GM18519 (cell line): Measurements from ENCODE around the gene RAD51B.
"Not testable (repeated sequence)": the region's sequence is repeated elsewhere in the genome, so short reads cannot be mapped to it uniquely, and the experiment has no call there.

Source experiments
- ATAC-seq: cut with Tn5 transposase; IDR thresholded peaks from one replicate; pipeline ENCODE4 v1.9.1; 2021; ENCODE audit warnings: mild to moderate bottlenecking, moderate library complexity; ENCODE audit not compliant: unreplicated experiment, low FRiP score

The RAD51B gene

DNA sequence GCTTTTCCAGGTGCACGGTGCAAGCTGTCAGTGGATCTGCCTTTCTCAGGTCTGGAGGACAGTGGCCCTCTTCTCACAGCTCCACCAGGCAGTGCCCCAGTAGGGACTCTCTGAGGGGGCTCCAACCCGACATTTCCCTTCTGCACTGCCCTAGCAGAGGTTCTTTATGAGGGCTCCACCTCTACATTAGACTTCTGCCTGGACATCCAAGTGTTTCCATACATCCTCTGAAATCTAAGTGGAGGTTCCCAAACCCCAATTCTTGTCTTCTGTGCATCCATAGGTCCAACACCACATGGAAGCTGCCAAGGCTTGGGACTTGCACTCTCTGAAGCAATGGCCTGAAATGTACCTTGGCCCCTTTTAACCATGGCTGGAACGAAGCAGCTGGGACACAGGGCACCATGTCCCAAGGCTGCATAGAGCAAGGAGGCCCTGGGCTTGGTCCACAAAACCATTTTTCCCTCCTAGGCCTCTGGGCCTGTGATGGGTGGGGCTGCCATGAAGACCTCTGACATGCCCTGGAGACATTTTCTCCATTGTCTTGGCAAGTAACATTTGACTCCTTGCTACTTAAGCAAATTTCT lies 282.2 kb downstream of the RAD51B start:
- ATAC-seq = not testable (repeated sequence)

DNA sequence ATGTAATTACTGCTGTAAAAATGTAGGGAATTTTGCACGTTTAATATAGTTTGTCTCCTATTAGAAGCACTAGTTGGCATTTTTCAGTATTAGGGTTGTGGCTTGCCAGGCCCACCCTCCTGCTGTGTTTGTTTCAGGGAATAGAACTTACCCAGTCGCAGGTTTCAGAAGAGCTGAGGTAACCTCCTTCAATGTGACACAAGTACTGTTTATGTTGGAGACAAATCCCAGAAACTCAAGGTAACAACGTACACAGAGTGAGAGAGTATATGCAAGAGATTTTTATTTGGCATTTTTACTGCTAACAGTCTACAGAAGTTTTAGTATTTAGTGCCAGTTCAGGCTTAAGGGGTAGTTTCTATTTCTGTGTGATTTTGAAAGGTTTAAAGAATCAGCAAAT lies 284.3 kb downstream of the RAD51B start:
- ATAC-seq = no peak

DNA sequence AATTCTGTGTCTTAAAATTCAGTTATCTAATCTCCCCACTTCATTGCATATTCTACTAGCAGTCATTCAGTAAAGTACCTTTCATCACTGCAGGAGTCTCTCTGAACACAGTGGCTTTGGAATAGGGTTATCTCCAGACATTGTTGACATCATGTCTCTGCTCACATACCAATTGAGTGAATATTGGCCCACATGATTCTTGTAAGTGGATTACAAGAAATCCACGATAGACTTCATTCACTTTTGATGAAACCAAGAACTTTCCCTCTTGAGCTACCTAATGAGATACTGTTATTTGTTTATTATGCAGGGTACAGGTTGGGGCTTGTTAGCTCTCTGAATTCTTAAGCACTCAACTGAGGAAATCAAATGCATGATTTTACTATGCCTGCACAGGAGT lies 284.9 kb downstream of the RAD51B start:
- no peak for ATAC-seq

DNA sequence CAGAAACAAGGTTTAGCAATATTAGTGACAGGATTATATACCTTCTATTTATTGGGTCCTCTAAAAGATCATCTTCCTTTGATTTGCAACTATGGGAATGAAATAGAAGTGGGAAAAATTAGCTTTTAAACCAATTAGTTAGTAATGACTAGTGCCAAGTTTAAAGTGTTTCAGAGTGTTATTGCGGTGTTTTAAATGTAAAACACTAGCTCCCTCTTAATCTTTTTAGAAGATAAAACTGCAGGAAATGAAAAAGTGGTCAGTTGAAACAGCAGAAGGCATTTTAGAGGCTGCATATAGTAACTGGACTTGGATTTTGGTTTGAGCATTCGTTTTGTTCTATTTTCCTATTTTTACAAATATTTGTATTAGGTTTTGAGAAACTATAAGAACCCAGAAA lies 286.2 kb downstream of the RAD51B start:
- no peak for ATAC-seq

DNA sequence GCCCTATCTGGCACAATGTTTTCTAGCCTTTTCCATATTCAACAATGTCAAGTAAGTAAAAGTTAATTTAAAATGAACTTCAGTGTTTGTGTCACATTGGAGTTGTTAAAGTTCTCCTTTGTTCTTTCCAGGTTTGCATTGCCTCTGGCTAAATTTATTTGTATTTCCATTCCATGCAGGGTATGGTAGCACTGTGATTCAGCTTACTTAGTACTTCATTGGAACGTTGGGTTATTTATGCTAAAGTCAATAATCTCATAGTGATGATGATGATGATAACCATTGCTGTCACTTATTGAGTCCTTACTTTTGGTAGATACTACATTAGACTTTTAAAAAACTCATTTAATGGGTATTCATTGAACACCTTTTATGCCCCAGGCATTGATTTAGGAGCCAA lies 286.9 kb downstream of the RAD51B start:
- no peak for ATAC-seq

DNA sequence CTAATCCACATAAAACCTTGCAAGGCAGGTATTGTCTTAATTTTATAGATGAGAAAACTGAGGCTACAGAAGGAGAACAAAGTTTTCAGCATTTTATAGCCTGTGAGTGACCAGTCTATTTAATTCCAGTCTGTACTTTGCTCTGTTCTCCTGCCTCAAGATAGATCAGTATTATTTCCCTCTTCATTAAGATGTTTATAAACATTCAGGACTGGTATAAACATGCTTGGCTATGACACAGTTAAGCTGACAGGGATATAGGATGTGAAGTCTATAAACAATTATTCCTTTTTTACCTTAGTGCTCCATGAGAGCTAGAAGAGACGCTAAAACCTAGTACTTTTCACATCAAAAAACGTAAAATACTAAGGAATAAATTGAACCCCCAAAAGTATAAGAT lies 287.3 kb downstream of the RAD51B start:
- ATAC-seq = no peak

DNA sequence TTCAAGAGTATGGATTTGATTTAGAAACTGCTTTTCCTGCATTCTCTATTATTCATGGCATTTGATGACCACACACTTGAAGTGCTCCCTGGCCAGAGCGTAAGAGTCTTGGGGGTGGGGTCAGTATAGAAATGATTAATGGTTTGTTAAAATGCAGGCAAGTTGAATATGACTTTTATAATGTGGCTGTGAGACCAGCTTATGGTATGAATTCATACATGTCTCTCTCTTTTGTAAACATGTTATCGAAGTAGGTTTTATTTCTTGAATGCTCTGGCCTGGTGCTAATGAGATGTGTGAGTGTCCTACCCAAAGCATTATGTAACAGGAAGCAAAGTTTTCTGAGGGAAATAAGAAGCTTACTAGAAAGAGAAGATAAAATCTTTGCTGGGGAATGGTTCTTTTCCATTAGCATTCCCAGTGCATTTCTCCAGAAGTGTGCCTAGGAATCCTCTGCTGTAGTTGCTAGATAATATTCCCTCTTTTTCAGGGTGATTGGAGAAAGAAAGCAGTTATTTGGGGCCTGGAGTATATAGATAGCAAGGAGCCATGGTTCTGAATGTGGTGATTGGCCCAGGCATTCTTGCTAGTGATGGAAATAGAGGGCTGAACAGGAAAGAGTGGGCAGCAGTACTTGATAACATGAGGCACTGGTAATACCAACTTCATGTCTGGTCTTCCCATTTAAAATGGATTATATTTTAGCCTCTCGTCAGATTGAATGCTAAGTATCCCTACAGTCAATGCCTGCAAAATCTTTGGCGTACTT lies 289.7 kb downstream of the RAD51B start:
- no peak for ATAC-seq

DNA sequence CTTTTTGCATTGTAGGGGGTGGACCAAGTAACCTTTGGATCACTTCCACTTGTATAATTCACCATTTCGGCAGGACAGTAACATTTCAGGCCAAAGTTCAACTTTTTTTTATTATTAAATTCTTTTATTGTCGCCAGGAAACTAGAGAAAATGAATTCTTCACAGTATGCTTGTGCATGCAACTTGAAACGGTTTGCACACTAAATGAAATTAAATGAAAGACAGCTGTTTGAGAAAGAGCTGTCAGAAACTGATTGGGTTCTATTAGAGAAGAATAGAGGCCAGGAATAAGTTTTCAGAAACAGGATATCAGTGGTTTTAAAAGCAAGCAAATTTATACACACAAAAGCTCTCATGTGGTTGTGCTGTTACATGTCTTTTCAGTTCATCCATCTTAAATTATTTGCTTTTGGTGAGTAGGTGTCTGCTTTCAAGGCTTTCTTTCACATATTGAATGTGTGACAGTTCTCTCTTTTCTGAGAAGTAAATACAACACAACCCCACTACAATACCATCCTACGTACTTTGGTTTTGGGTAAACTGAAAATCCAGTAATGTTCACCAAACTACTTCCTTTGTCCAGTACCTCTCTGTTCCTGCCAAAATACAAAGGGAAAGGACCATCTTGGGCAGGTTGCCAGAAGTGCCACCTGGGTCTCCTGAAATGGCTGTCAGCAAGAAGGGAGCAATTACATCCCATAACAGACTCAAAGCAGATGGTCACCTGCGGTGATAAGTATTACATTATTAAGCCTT lies 291.7 kb downstream of the RAD51B start:
- no peak for ATAC-seq

DNA sequence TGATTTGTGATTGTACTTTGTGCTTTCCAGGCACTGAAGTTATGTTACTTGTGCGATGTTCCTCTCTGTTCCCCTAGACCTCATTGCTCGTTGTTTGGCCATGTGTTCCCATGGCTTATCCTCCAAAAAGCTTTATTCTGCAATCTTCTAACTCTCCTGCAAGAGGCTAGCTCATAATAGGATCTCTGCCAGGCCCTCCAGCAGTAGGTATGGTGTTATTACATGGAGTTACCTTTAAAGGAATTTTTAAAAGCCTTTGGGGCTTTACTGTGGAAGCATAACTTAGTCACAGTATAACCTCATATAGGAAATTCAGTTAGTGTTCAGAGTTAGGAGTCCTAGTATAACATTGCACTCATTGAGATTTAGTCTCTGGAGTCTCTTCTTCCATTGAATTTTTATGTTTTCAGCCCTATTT lies 292.3 kb downstream of the RAD51B start:
- no peak for ATAC-seq

DNA sequence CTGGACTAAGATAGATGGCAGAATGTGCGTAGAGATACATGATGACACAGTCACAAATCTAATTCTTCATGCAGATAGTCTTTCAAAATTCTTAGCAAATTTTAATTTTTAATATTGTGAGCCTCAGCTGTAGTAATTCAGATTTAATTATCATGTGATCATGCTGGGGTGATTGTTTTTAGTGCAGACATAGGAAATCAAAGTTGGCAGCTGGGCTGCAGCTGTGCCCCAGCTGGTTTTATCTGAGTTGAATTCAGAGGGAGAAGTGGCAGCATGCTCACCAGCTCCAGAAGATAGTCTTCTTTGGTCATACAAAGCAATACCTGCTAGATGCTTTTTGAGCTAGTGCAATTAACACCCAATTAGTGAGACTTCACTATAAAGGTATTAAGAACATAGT lies 292.9 kb downstream of the RAD51B start:
- ATAC-seq = no peak

DNA sequence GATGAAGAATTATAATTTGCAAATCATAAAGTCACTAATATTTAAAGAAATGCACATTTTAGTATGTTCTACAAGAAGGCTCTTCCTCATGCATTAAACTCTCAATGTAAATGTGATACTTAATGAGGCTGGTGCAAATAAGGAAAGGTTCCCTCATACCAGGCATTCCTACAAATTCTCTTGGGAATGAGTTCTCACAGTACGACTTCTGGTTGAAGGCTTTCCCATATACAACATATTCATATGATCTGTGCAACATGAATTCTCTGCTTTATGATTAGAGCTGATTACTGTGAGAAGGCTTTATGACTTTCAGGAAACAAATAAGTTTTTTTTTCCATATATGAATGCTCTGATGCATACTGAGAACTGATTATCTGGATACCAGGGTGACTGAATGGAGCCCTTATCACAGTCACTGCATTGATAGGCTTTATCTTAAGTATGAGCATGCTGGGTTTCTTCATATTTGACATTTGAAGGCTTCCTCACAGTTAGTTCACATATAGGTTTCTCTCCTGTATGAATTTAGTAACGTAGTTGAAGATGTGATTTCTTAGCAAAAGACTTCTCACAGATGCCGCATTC lies 293.9 kb downstream of the RAD51B start:
- no peak for ATAC-seq

DNA sequence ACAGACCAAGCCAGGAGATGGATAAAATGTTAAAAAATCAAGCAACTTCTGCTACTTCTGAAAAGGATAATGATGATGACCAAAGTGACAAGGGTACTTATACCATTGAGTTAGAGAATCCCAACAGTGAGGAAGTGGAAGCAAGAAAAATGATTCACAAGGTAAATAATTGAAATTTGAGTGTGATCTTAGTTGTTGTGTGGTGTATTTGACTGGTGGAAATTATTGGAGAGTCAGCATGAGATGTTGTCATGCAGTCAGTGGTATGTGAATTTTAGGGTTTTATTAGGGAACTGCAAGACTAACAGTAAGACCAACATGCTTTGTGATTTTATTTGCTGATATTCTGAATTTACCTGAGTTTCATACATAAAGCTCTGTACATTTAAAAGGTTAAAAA lies 296.4 kb downstream of the RAD51B start:
- ATAC-seq = not testable (repeated sequence)

DNA sequence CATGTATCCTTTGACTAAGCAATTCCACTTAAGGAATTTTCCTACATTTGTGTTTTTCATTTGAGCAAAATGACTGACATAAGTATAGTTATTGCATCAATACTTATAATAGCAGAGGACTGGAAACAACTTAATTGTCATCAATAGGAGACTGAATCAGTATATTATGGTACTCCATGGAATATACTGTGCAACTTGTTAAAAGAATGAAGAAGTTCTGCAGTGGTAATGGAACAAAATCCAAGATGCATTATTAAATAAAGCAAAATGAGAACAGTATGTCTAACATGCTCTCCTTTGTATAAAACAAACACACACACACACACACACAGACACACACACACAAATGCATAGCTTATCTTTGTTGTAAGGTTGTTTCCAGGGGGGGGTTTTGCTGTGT lies 303.1 kb downstream of the RAD51B start:
- ATAC-seq = no peak

DNA sequence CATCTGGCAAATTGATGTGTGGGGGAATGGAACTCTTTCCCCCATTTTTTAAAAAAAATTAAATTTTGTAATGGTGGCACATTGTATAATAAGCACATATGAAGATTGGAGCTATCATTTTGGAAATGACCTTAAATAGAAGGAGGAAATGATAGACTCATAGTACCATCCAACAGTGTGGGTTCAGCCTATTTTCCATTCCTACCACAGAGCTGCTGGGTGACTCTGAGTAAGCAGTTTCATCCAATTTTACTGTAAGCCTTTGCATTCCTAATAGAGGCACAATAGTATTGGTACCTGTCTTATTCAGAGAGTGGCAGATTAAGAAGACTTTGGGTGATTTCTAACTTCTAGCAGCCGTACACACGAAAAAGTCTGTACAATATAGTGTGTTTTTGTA lies 304.5 kb downstream of the RAD51B start:
- no peak for ATAC-seq

DNA sequence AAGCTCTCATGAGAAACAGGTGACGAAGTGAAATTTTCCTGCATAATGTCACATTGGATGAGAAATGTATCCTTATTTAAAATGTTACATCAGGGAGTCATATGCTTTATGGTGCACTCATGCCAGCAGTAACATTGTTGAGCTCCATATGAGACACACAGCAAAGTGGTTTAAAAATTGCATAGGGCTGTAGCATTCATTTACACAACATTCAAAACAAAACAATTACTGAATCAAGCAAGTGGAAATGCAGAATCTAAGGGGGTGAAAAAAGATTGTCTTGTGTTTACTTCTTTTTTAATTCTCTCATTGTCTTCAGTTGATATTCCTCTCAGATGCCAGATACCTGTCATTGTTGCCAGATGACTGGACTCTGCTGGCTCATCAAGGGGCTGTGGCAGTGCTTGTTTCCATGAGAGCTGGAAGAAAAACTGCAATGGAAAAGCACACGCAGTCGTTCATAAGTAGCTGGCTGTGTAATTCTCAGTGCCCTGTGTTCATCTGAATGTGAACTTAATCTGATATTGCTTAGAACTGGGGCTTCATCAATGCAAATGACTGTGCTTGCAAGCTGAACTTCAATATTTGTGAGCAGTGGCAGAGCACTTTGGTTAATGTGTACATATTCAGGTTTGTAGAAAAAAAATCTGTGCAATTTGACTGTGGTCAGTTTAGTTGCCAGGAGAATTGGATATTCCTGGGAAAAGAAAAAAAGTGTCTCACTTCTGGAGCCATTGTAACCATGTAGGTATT lies 305.6 kb downstream of the RAD51B start:
- ATAC-seq = no peak

DNA sequence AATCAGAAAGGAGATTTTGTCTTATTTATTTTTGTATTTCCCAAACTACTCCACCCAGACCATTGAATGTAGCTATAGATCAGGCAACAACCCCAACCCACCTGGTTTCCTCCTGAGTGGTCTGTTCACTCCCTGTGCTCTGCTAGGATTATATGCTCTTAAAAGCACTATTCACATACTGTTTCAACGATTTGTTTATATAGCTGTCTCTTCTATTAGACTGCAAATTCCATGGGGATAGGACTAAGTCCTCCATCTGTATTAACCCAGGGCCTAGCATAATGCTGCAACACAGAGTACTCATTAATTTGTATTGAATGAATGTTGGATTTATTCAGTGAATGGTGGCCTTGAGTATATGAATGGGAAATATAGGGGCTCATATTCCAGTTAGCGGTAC lies 307.6 kb downstream of the RAD51B start:
- ATAC-seq = no peak

DNA sequence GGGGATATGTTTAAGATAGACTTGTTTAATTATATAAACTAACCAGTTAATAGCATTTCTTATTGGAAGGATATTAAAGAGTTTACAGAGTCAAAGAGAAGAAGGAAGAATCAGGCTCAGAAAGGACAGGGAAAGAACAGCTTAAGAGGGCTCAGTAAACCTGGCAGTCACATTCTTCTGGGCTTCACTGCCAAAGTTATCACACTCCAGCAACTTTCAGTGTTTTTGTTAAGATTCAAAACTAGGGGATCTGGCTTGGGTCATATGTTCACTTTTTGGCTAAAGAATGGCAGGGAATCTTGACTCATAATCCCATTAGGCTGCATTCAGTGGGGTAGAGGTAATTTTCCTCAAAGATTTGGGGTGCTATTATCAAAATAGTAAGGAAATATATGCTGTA lies 312.3 kb downstream of the RAD51B start:
- ATAC-seq = no peak

DNA sequence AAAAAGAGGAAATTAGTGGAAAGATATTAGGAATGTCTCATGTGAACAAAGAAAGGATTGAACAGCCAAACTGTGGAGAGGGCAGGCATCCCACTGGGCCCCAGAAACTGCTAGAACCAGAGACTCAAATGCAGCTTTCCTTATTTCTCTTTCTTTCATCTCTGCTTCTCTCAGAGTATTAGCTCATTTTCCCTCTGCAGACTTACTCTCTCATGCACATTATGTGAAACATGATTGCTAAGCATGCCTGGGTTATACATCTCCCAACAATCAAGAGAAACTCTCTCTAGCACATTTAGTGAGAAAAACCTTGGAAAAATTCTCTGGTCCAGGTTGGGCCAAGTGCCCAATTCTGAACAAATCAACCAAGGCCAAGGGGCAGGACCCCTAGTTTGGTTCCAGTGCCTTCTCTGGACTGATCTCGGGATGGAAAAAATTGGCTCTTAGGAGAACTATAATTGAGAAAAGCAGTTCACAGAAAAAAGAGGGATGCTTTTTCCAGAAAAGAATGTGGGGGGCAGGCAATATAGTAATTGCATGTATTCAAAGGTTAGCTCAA lies 313.1 kb downstream of the RAD51B start:
- no peak for ATAC-seq

DNA sequence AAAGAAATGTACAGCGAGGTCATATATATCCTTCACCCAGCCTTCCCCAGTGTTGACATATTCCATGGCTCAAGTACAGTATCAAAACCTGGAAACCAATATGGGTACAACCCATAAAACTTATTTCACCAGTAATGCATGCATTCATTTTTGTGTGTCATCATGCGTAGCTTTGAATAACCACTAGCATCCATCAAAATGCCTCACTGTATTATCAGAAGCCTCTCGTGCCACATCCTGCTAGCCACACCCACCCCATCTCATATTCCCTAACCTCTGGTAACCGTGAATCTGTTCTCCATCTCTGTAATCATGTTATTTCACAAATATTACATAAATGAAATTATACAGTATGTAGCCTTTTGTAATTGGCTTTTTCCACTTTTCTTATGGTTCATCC lies 314.3 kb downstream of the RAD51B start:
- no peak for ATAC-seq

DNA sequence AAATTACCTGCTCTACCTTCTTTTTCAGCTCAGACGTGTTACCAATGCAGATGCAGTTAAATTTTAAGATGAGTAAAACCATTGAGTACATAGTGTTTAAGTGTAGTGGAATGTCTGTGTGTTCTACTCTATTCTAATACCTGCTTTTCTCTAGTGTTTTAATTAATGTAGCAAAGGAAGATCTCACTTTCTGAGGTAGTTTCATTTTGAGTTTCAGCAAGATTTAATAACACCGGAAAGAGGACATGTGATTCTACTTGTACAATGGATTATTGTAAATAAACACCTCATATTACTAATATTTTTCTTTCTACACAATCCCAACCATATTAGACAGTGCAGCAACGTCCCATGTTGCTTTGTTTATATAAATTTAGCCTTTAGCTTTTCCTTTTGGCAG lies 315.4 kb downstream of the RAD51B start:
- no peak for ATAC-seq
